ENCODE results near the gene FAM117A.

Gene FAM117A

GRCh38 chr17:49670002-49670401 is 93.9 kb downstream of the FAM117A start:
- no peak overlapping the region for H3K4me2 ChIP-seq (ENCODE audit: low read length)
- no peaks in the 10 kb centered on the region for H3K9me2 ChIP-seq (replicated peaks; ENCODE audit: control insufficient read depth, low read length)
- 0 out of 2 replicates have a peak, but pooled peaks cover 3% of the 10 kb centered on the region for H3F3A ChIP-seq (ENCODE audit: control insufficient read depth, insufficient read depth)
- H3K27ac ChIP-seq (ENCODE audit: low read depth, low read length), result no peak overlapping the region
- H3K27me3 ChIP-seq (ENCODE audit: control insufficient read depth, low read length), result no peaks in the 10 kb centered on the region
- H3K9me3 ChIP-seq (ENCODE audit: control insufficient read depth, insufficient read depth, low read length), result no peaks in the 10 kb centered on the region
- peaks cover 4% of the 10 kb centered on the region for H3K4me1 ChIP-seq (ENCODE audit: control insufficient read depth, low read length)
- no peak overlapping the region for H3K4me3 ChIP-seq (ENCODE audit: low read length)
- peaks cover 79% of the 10 kb centered on the region for H3K79me2 ChIP-seq (ENCODE audit: control insufficient read depth, low read length)
- TF ChIP-seq, protein P1, sequence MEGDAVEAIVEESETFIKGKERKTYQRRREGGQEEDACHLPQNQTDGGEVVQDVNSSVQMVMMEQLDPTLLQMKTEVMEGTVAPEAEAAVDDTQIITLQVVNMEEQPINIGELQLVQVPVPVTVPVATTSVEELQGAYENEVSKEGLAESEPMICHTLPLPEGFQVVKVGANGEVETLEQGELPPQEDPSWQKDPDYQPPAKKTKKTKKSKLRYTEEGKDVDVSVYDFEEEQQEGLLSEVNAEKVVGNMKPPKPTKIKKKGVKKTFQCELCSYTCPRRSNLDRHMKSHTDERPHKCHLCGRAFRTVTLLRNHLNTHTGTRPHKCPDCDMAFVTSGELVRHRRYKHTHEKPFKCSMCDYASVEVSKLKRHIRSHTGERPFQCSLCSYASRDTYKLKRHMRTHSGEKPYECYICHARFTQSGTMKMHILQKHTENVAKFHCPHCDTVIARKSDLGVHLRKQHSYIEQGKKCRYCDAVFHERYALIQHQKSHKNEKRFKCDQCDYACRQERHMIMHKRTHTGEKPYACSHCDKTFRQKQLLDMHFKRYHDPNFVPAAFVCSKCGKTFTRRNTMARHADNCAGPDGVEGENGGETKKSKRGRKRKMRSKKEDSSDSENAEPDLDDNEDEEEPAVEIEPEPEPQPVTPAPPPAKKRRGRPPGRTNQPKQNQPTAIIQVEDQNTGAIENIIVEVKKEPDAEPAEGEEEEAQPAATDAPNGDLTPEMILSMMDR (IDR thresholded peaks at IDR 0.05; ENCODE audit: low read depth, low read length, poor library complexity, severe bottlenecking), result no peak
- TF ChIP-seq EZH2phosphoT487 (IDR thresholded peaks at IDR 0.05; ENCODE audit: borderline replicate concordance, low read length), result no peak
- H4K20me1 ChIP-seq (ENCODE audit: control insufficient read depth, insufficient read depth, low read depth, low read length), result peaks cover 14% of the 10 kb centered on the region
- peaks cover 25% of the 10 kb centered on the region for H3K36me3 ChIP-seq (ENCODE audit: control insufficient read depth, low read length)

- H3K79me2 ChIP-seq (ENCODE audit: control insufficient read depth, low read length), result peaks cover 81% of the 10 kb centered on the region
- no peaks in the 10 kb centered on the region for H3K4me1 ChIP-seq (ENCODE audit: control insufficient read depth, low read length)
- H4K20me1 ChIP-seq (ENCODE audit: control insufficient read depth, insufficient read depth, low read depth, low read length), result peaks cover 8% of the 10 kb centered on the region
- H3K9me3 ChIP-seq (ENCODE audit: control insufficient read depth, insufficient read depth, low read length), result no peaks in the 10 kb centered on the region
- no peak overlapping the region for H3K4me2 ChIP-seq (ENCODE audit: low read length)
- TF ChIP-seq EZH2phosphoT487 (IDR thresholded peaks at IDR 0.05; ENCODE audit: borderline replicate concordance, low read length), result no peak
- TF ChIP-seq, protein P1 (IDR thresholded peaks at IDR 0.05; ENCODE audit: low read depth, low read length, poor library complexity, severe bottlenecking), result no peak
- no peak overlapping the region for H3K27ac ChIP-seq (ENCODE audit: low read depth, low read length)
- no peaks in the 10 kb centered on the region for H3K27me3 ChIP-seq (ENCODE audit: control insufficient read depth, low read length)
- H3F3A ChIP-seq (ENCODE audit: control insufficient read depth, insufficient read depth), result 0 out of 2 replicates have a peak, but pooled peaks cover 3% of the 10 kb centered on the region
- H3K4me3 ChIP-seq (ENCODE audit: low read length), result no peak overlapping the region
- H3K36me3 ChIP-seq (ENCODE audit: control insufficient read depth, low read length), result peaks cover 12% of the 10 kb centered on the region
- no peaks in the 10 kb centered on the region for H3K9me2 ChIP-seq (replicated peaks; ENCODE audit: control insufficient read depth, low read length)
These were observed 96.1 kb downstream of the FAM117A start for GRCh38 chr17:49667854-49668253.

DNA sequence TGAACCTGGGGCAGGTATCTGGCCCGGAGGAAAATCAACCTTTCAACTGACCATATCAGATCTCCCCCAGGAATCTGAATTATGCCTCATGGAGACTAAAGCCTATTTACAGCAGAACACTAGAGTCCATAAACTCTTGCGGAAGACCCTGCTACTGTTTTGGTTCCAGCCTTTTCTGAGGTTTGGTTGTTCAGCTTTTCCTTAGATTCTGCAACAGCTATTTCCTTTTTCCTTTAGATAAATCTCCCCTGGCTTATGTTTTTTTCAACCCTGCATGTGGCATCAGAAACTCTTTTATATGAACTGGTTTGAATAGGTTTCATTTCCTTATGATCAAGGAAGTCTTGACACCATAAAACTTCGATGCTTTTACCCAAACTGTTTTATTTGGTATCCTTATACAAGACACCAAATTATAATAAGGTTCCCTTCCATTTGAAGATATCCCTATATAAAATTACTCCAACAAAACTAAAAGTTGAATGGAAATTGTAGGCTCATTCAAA is 99.2 kb downstream of the FAM117A start:
- Histone ChIP-seq H3K79me2 (ENCODE audit: control insufficient read depth, low read length) (peaks cover 70% of the 10 kb centered on the region), H3K4me2 (ENCODE audit: low read length) (no peak overlapping the region), H3K36me3 (ENCODE audit: control insufficient read depth, low read length) (peaks cover 6% of the 10 kb centered on the region)

More for the DNA sequence above, 99.2 kb downstream of the FAM117A start:
- no peaks in the 10 kb centered on the region for H3F3A ChIP-seq (ENCODE audit: control insufficient read depth, insufficient read depth)
- H3K4me1 ChIP-seq (ENCODE audit: control insufficient read depth, low read length), result no peaks in the 10 kb centered on the region
- H3K9me2 ChIP-seq (replicated peaks; ENCODE audit: control insufficient read depth, low read length), result no peaks in the 10 kb centered on the region
- H3K4me3 ChIP-seq (ENCODE audit: low read length), result no peak overlapping the region
- no peak for TF ChIP-seq EZH2phosphoT487 (IDR thresholded peaks at IDR 0.05; ENCODE audit: borderline replicate concordance, low read length)
- TF ChIP-seq, protein P1 (IDR thresholded peaks at IDR 0.05; ENCODE audit: low read depth, low read length, poor library complexity, severe bottlenecking), result no peak
- no peak overlapping the region for H3K27ac ChIP-seq (ENCODE audit: low read depth, low read length)
- no peaks in the 10 kb centered on the region for H3K9me3 ChIP-seq (ENCODE audit: control insufficient read depth, insufficient read depth, low read length)
- no peaks in the 10 kb centered on the region for H3K27me3 ChIP-seq (ENCODE audit: control insufficient read depth, low read length)
- H4K20me1 ChIP-seq (ENCODE audit: control insufficient read depth, insufficient read depth, low read depth, low read length), result no peaks in the 10 kb centered on the region; the same call in 1 of the 2 replicates

All from DOHH2 (cell line).